GM06990 (cell line): ENCODE results near the gene CALY.

Source experiments
- DNase-seq: peaks from one replicate; pipeline ENCODE4 v3.0.0-alpha.2; 2011; ENCODE audit not compliant: insufficient read length; ENCODE audit errors: extremely low read depth
- H3K27me3 ChIP-seq: replicated peaks from 2 replicates; pipeline ENCODE4 v1.6.0; 2011; ENCODE audit warnings: low read length; ENCODE audit not compliant: control insufficient read depth, insufficient read depth
- H3K36me3 ChIP-seq: 2 replicates; pipeline ENCODE4 v1.5.1; 2011; ENCODE audit warnings: low read length; ENCODE audit not compliant: control insufficient read depth, insufficient read depth
- H3K4me3 ChIP-seq: replicated peaks from 2 replicates; pipeline ENCODE4 v1.5.1; 2011; ENCODE audit warnings: low read depth, mild to moderate bottlenecking, control low read depth, low read length
- CTCF ChIP-seq: IDR thresholded peaks from 2 replicates; pipeline ENCODE4 v1.5.1; 2011; ENCODE audit warnings: low read length, control low read depth, mild to moderate bottlenecking, inconsistent platforms; ENCODE audit not compliant: insufficient read depth, poor library complexity, severe bottlenecking

CALY gene

GRCh38 chr10:133282846-133283390, 53.8 kb downstream of the CALY start:
- no peak for DNase-seq

GRCh38 chr10:133281628-133282372, 54.9 kb downstream of the CALY start:
- TF ChIP-seq CTCF = no peak
- no peak for DNase-seq
- no peaks in the 10 kb centered on the region for H3K27me3 ChIP-seq
- peaks cover 27% of the 10 kb centered on the region for H3K36me3 ChIP-seq
- no peak overlapping the region for H3K4me3 ChIP-seq

More at GRCh38 chr10:133282846-133283390, 53.8 kb downstream of the CALY start:
- TF ChIP-seq CTCF = no peak
- H3K4me3 ChIP-seq = no peak overlapping the region
- no peaks in the 10 kb centered on the region for H3K27me3 ChIP-seq
- peaks cover 28% of the 10 kb centered on the region for H3K36me3 ChIP-seq

- Histone ChIP-seq H3K27me3 (no peaks in the 10 kb centered on the region), H3K36me3 (peaks cover 26% of the 10 kb centered on the region), H3K4me3 (no peak overlapping the region)
- no peak for TF ChIP-seq CTCF
- no peak for DNase-seq
These were observed 55.6 kb downstream of the CALY start for GRCh38 chr10:133281084-133281483.

- DNase-seq = no peak
- Histone ChIP-seq H3K27me3 (no peaks in the 10 kb centered on the region), H3K36me3 (peaks cover 25% of the 10 kb centered on the region), H3K4me3 (no peak overlapping the region)
- TF ChIP-seq CTCF = no peak
These were observed 56.2 kb downstream of the CALY start for GRCh38 chr10:133280391-133281059.

GRCh38 chr10:133279326-133280226, 57.1 kb downstream of the CALY start:
- no peak overlapping the region for H3K4me3 ChIP-seq
- H3K36me3 ChIP-seq = peaks cover 17% of the 10 kb centered on the region
- DNase-seq = no peak
- no peaks in the 10 kb centered on the region for H3K27me3 ChIP-seq
- TF ChIP-seq CTCF = no peak
